Measurements from ENCODE around the gene DNAJC21.

DNAJC21 gene

GRCh38 chr5:34929134-34929719, at the start of gene DNAJC21:
DNAJC21 (plus strand) TSS chr5:34929559; CDS start chr5:34929820, 261 bp downstream.
- peak; percentile 99 for DNase-seq (ENCODE audit: low read depth, low spot score)

- DNase-seq (ENCODE audit: low read depth, low spot score): no peak
These were observed 48.1 kb upstream of the DNAJC21 start for GRCh38 chr5:34881246-34881645.

- DNase-seq (ENCODE audit: low read depth, low spot score): no peak
These were observed 42.8 kb upstream of the DNAJC21 start for GRCh38 chr5:34886392-34887119.

- DNase-seq (ENCODE audit: low read depth, low spot score): no peak
These were observed 40.0 kb upstream of the DNAJC21 start for GRCh38 chr5:34889394-34889793.

GRCh38 chr5:34891981-34892380, 37.4 kb upstream of the DNAJC21 start:
- no peak for DNase-seq (ENCODE audit: low read depth, low spot score)

GRCh38 chr5:34892414-34892813, 36.9 kb upstream of the DNAJC21 start:
- no peak for DNase-seq (ENCODE audit: low read depth, low spot score)

- no peak for DNase-seq (ENCODE audit: low read depth, low spot score)
These were observed 34.6 kb upstream of the DNAJC21 start for GRCh38 chr5:34894716-34895115.

- no peak for DNase-seq (ENCODE audit: low read depth, low spot score)
These were observed 33.5 kb upstream of the DNAJC21 start for GRCh38 chr5:34895641-34896419.

- no peak for DNase-seq (ENCODE audit: low read depth, low spot score)
These were observed 31.7 kb upstream of the DNAJC21 start for GRCh38 chr5:34897646-34898045.

GRCh38 chr5:34898258-34898895, 31.0 kb upstream of the DNAJC21 start:
- DNase-seq (ENCODE audit: low read depth, low spot score): peak; percentile 75

- DNase-seq (ENCODE audit: low read depth, low spot score): peak; percentile 37
These were observed 30.3 kb upstream of the DNAJC21 start for GRCh38 chr5:34899066-34899465.

- no peak for DNase-seq (ENCODE audit: low read depth, low spot score)
These were observed 28.7 kb upstream of the DNAJC21 start for GRCh38 chr5:34900652-34901051.

- DNase-seq (ENCODE audit: low read depth, low spot score): no peak
These were observed 26.1 kb upstream of the DNAJC21 start for GRCh38 chr5:34903260-34903659.

GRCh38 chr5:34905564-34905963, 23.8 kb upstream of the DNAJC21 start:
- no peak for DNase-seq (ENCODE audit: low read depth, low spot score)

- DNase-seq (ENCODE audit: low read depth, low spot score): no peak
These were observed 16.3 kb upstream of the DNAJC21 start for GRCh38 chr5:34913072-34913471.

GRCh38 chr5:34914671-34915138, 14.7 kb upstream of the DNAJC21 start:
- DNase-seq (ENCODE audit: low read depth, low spot score): no peak

- peak; percentile 97 for DNase-seq (ENCODE audit: low read depth, low spot score)
These were observed 14.1 kb upstream of the DNAJC21 start, which contains the start of the genes BRIX1 and RAD1 for GRCh38 chr5:34915139-34915855. BRIX1 (plus strand) TSS chr5:34915711; CDS start chr5:34915739, 28 bp downstream. RAD1 (minus strand) TSS chr5:34915504; CDS start chr5:34914892, 612 bp downstream.

GRCh38 chr5:34915856-34916192, 13.5 kb upstream of the DNAJC21 start:
- no peak for DNase-seq (ENCODE audit: low read depth, low spot score)

- no peak for DNase-seq (ENCODE audit: low read depth, low spot score)
These were observed 12.8 kb upstream of the DNAJC21 start for GRCh38 chr5:34916518-34916917.

- DNase-seq (ENCODE audit: low read depth, low spot score): no peak
These were observed 11.3 kb upstream of the DNAJC21 start for GRCh38 chr5:34918025-34918424.

GRCh38 chr5:34919077-34919476, 10.3 kb upstream of the DNAJC21 start:
- DNase-seq (ENCODE audit: low read depth, low spot score): no peak
